NB4 (cell line): Measurements from ENCODE around the gene RECQL5.

Experiments
- CTCF ChIP-seq: IDR thresholded peaks from one replicate; pipeline ENCODE4 v1.5.1; 2012; ENCODE audit warnings: low read depth, low read length
- MAX ChIP-seq: IDR thresholded peaks from 2 replicates; pipeline ENCODE4 v1.6.1; 2011; ENCODE audit warnings: low read depth, low read length
- POLR2A ChIP-seq: IDR thresholded peaks from 2 replicates; pipeline ENCODE4 v1.6.1; 2011; ENCODE audit warnings: mild to moderate bottlenecking; ENCODE audit not compliant: insufficient read length; ENCODE audit errors: extremely low read depth

- TF ChIP-seq CTCF (peak; percentile 91), POLR2A (no peak), MAX (peak; percentile 12; the same call in 1 of the 2 replicates)
These were observed 34.0 kb downstream of the RECQL5 start, which contains the start of gene SMIM5 for GRCh38 chr17:75632863-75633485.
